ENCODE results near the gene RTEL1.

DNA sequence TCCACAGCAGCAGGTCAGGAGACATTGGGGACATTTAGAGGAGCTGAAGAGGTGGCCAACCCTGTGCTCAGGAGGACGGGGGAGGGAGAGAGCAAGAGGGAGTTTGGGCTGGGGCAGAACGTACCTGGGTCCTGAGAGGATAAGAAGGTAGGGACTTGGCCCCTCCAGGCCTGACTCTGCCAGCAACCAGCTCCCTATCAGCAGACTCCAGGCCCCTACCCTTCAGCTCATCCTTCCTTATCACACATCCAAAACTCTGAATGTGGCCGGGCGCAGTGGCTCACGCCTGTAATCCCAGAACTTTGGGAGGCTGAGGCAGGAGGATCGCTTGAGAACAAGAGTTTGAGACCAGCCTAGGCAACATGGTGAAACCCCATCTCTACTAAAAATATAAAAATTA is 9.9 kb upstream of the RTEL1 start:
- TF ChIP-seq, protein P1, sequence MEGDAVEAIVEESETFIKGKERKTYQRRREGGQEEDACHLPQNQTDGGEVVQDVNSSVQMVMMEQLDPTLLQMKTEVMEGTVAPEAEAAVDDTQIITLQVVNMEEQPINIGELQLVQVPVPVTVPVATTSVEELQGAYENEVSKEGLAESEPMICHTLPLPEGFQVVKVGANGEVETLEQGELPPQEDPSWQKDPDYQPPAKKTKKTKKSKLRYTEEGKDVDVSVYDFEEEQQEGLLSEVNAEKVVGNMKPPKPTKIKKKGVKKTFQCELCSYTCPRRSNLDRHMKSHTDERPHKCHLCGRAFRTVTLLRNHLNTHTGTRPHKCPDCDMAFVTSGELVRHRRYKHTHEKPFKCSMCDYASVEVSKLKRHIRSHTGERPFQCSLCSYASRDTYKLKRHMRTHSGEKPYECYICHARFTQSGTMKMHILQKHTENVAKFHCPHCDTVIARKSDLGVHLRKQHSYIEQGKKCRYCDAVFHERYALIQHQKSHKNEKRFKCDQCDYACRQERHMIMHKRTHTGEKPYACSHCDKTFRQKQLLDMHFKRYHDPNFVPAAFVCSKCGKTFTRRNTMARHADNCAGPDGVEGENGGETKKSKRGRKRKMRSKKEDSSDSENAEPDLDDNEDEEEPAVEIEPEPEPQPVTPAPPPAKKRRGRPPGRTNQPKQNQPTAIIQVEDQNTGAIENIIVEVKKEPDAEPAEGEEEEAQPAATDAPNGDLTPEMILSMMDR (IDR thresholded peaks at IDR 0.05; ENCODE audit: low read depth, low read length, poor library complexity, severe bottlenecking) = no peak
- TF ChIP-seq EZH2phosphoT487 (IDR thresholded peaks at IDR 0.05; ENCODE audit: borderline replicate concordance, low read length) = no peak

All from DOHH2 (cell line).